ENCODE measurements around the gene ST7. TPM values are rescaled to one million over a fixed set of nuclear protein-coding genes. Genes with fewer than 3 reads are reported as not detected.

ST7 gene
- total and polyA plus RNA-seq, 2 experiments from 2014 or later: 9.9 to 18.3 TPM

DNA sequence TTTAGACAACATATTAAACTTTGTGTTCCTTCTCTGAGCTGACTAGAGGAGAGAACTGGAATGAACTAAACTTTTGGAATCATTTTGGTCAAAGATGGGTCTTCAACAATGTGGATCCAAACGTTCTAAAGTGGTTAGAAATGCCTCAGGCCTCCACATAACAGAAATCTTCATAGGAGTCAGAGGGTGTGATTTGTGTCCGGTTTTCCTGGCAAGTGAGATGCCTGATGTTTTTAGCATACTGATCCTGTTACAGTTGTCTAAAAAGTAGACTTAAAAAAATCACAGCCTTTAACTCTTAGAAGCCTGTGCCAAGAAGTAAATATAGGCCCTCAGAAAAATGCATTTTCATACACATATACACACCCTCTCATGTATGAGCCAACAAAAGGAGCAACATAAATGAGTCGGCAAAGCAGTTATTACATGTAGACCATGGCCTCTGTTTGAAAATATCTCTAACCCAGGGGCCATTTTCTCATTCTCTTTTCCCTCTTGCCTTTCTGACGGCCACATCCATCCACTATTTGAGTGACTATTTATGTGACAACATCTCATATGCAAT lies 64.5 kb downstream of the ST7 start:
- no peaks in the 10 kb centered on the region for H3K27me3 Mint-ChIP-seq (ENCODE audit: insufficient read depth, low read depth, poor library complexity)
- Histone ChIP-seq H3K4me3 (no peak overlapping the region), H3K79me2 (replicated peaks; ENCODE audit: insufficient read depth) (peaks cover 3% of the 10 kb centered on the region; the same call in 1 of the 2 replicates), H3K4me1 (ENCODE audit: insufficient read depth) (peaks cover 10% of the 10 kb centered on the region), H3K4me2 (no peak overlapping the region), H3F3A (replicated peaks; ENCODE audit: low read depth) (no peaks in the 10 kb centered on the region), H2AFZ (no peak overlapping the region), H3K27ac (ENCODE audit: low read depth) (no peak overlapping the region), H3K9me2 (ENCODE audit: insufficient read depth) (no peaks in the 10 kb centered on the region), H3K27me3 (ENCODE audit: insufficient read depth) (no peaks in the 10 kb centered on the region), H4K20me1 (replicated peaks; ENCODE audit: insufficient read depth) (no peaks in the 10 kb centered on the region), H3K36me3 (ENCODE audit: insufficient read depth) (no peaks in the 10 kb centered on the region)
- H3K9me3 Mint-ChIP-seq: no peaks in the 10 kb centered on the region
- no peak for ATAC-seq
- no peak overlapping the region for H3K4me3 Mint-ChIP-seq
- no peaks in the 10 kb centered on the region for H3K36me3 Mint-ChIP-seq (ENCODE audit: low read depth)
- H3K4me1 Mint-ChIP-seq: peaks cover 3% of the 10 kb centered on the region; the same call in 2 of the 3 replicates
- peak overlapping the region; percentile 66; the same call in 1 of the 2 replicates for H3K27ac Mint-ChIP-seq
- TF ChIP-seq EZH2phosphoT487 (IDR thresholded peaks at IDR 0.05; ENCODE audit: unreplicated experiment): no peak
- TF ChIP-seq POLR2AphosphoS5 (IDR thresholded peaks at IDR 0.05; ENCODE audit: low read depth): no peak
- TF ChIP-seq ZNF114 (CRISPR knock-in tag; IDR thresholded peaks at IDR 0.05): no peak
- TF ChIP-seq ZNF462 (CRISPR knock-in tag; IDR thresholded peaks at IDR 0.05): no peak
- DNase-seq (ENCODE audit: low spot score): no peak

GRCh38 chr7:117018713-117019112 lies 65.4 kb downstream of the ST7 start:
- DNase-seq (ENCODE audit: low spot score): no peak
- Mint-ChIP-seq H3K27ac (no peak overlapping the region), H3K36me3 (ENCODE audit: low read depth) (no peaks in the 10 kb centered on the region), H3K4me1 (peaks cover 3% of the 10 kb centered on the region; the same call in 2 of the 3 replicates), H3K4me3 (no peak overlapping the region), H3K27me3 (ENCODE audit: insufficient read depth, low read depth, poor library complexity) (no peaks in the 10 kb centered on the region), H3K9me3 (no peaks in the 10 kb centered on the region)
- ATAC-seq: no peak
- Histone ChIP-seq H3K4me1 (ENCODE audit: insufficient read depth) (peaks cover 10% of the 10 kb centered on the region), H3F3A (replicated peaks; ENCODE audit: low read depth) (no peaks in the 10 kb centered on the region), H3K27ac (ENCODE audit: low read depth) (no peak overlapping the region), H3K79me2 (replicated peaks; ENCODE audit: insufficient read depth) (no peaks in the 10 kb centered on the region; the same call in 1 of the 2 replicates), H3K4me3 (no peak overlapping the region), H3K9me2 (ENCODE audit: insufficient read depth) (no peaks in the 10 kb centered on the region), H3K4me2 (no peak overlapping the region), H2AFZ (no peak overlapping the region), H4K20me1 (replicated peaks; ENCODE audit: insufficient read depth) (no peaks in the 10 kb centered on the region), H3K27me3 (ENCODE audit: insufficient read depth) (no peaks in the 10 kb centered on the region), H3K36me3 (ENCODE audit: insufficient read depth) (no peaks in the 10 kb centered on the region)
- no peak for TF ChIP-seq NANOG (IDR thresholded peaks at IDR 0.05; ENCODE audit: borderline replicate concordance)
- TF ChIP-seq, protein P1, sequence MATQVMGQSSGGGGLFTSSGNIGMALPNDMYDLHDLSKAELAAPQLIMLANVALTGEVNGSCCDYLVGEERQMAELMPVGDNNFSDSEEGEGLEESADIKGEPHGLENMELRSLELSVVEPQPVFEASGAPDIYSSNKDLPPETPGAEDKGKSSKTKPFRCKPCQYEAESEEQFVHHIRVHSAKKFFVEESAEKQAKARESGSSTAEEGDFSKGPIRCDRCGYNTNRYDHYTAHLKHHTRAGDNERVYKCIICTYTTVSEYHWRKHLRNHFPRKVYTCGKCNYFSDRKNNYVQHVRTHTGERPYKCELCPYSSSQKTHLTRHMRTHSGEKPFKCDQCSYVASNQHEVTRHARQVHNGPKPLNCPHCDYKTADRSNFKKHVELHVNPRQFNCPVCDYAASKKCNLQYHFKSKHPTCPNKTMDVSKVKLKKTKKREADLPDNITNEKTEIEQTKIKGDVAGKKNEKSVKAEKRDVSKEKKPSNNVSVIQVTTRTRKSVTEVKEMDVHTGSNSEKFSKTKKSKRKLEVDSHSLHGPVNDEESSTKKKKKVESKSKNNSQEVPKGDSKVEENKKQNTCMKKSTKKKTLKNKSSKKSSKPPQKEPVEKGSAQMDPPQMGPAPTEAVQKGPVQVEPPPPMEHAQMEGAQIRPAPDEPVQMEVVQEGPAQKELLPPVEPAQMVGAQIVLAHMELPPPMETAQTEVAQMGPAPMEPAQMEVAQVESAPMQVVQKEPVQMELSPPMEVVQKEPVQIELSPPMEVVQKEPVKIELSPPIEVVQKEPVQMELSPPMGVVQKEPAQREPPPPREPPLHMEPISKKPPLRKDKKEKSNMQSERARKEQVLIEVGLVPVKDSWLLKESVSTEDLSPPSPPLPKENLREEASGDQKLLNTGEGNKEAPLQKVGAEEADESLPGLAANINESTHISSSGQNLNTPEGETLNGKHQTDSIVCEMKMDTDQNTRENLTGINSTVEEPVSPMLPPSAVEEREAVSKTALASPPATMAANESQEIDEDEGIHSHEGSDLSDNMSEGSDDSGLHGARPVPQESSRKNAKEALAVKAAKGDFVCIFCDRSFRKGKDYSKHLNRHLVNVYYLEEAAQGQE (IDR thresholded peaks at IDR 0.05; ENCODE audit: unreplicated experiment): no peak
- TF ChIP-seq, protein P2, sequence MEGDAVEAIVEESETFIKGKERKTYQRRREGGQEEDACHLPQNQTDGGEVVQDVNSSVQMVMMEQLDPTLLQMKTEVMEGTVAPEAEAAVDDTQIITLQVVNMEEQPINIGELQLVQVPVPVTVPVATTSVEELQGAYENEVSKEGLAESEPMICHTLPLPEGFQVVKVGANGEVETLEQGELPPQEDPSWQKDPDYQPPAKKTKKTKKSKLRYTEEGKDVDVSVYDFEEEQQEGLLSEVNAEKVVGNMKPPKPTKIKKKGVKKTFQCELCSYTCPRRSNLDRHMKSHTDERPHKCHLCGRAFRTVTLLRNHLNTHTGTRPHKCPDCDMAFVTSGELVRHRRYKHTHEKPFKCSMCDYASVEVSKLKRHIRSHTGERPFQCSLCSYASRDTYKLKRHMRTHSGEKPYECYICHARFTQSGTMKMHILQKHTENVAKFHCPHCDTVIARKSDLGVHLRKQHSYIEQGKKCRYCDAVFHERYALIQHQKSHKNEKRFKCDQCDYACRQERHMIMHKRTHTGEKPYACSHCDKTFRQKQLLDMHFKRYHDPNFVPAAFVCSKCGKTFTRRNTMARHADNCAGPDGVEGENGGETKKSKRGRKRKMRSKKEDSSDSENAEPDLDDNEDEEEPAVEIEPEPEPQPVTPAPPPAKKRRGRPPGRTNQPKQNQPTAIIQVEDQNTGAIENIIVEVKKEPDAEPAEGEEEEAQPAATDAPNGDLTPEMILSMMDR (conservative IDR thresholded peaks at IDR 0.05; ENCODE audit: low read depth in 2 of 2): no peak
